Stimulated activated CD8-positive, alpha-beta memory T cell treated with anti-CD3 and anti-CD28 coated beads, Interleukin-12 subunit alpha, Interleukin-12 subunit beta, amount 100 ng/mL, for 24 hours (primary cell): ENCODE results near the gene FBXO9.
"Not testable (repeated sequence)": the region's sequence is repeated elsewhere in the genome, so short reads cannot be mapped to it uniquely, and the experiment has no call there.

Source experiments
- DNase-seq: peaks from one replicate; pipeline ENCODE4 v3.0.0-alpha.2; 2020; ENCODE audit errors: extremely low read depth

The FBXO9 gene

GRCh38 chr6:53048431-53049195 is 16.6 kb upstream of the FBXO9 start:
- no peak for DNase-seq

- no peak for DNase-seq
Measured at GRCh38 chr6:53049415-53049814, 15.8 kb upstream of the FBXO9 start.

- DNase-seq, result not testable (repeated sequence)
Measured at GRCh38 chr6:53052152-53052551, 13.1 kb upstream of the FBXO9 start.

- DNase-seq, result no peak
Measured at GRCh38 chr6:53054532-53054931, 10.7 kb upstream of the FBXO9 start.

- no peak for DNase-seq
Measured at GRCh38 chr6:53055873-53056272, 9.3 kb upstream of the FBXO9 start.

- no peak for DNase-seq
Measured at GRCh38 chr6:53056273-53056672, 8.9 kb upstream of the FBXO9 start.

- no peak for DNase-seq
Measured at GRCh38 chr6:53058388-53059195, 6.6 kb upstream of the FBXO9 start.

- no peak for DNase-seq
Measured at GRCh38 chr6:53059648-53060589, 5.3 kb upstream of the FBXO9 start.

GRCh38 chr6:53062169-53062539 is 3.0 kb upstream of the FBXO9 start:
- no peak for DNase-seq

GRCh38 chr6:53064255-53064654 is 949 bp upstream of the FBXO9 start:
- DNase-seq, result not testable (repeated sequence)

- DNase-seq, result peak; percentile 82
Measured at GRCh38 chr6:53064726-53065265, 408 bp upstream of the FBXO9 start.

GRCh38 chr6:53066077-53066417 is 843 bp downstream of the FBXO9 start:
- no peak for DNase-seq

GRCh38 chr6:53066874-53067706 is 1.9 kb downstream of the FBXO9 start:
- DNase-seq, result no peak

- DNase-seq, result no peak
Measured at GRCh38 chr6:53067849-53068361, 2.7 kb downstream of the FBXO9 start.

GRCh38 chr6:53069427-53069826 is 4.2 kb downstream of the FBXO9 start:
- DNase-seq, result no peak

- no peak for DNase-seq
Measured at GRCh38 chr6:53070806-53071205, 5.6 kb downstream of the FBXO9 start.

GRCh38 chr6:53074347-53074746 is 9.1 kb downstream of the FBXO9 start:
- DNase-seq, result no peak

- DNase-seq, result no peak
Measured at GRCh38 chr6:53080813-53081212, 15.6 kb downstream of the FBXO9 start.

- no peak for DNase-seq
Measured at GRCh38 chr6:53086302-53086701, 21.1 kb downstream of the FBXO9 start.

- DNase-seq, result no peak
Measured at GRCh38 chr6:53089948-53090347, 24.7 kb downstream of the FBXO9 start.

GRCh38 chr6:53090576-53090975 is 25.4 kb downstream of the FBXO9 start:
- DNase-seq, result no peak
